ENCODE measurements around the gene TUBA4A.

DNA sequence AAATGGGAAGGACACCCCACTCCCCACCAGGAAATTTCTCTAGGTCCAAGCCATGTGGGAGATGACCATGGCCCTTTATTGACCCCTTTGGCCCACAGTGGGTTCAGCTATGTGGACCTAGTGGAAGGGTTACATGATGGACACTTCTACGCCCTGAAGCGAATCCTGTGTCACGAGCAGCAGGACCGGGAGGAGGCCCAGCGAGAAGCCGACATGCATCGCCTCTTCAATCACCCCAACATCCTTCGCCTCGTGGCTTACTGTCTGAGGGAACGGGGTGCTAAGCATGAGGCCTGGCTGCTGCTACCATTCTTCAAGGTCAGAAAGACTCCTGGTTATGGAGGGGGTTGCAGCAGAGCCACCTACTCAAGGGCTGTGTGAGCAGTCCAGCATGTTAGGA lies 7.2 kb downstream of the TUBA4A start:
- TF ChIP-seq EZH2 (IDR thresholded peaks at IDR 0.05) (no peak), EZH2phosphoT487 (IDR thresholded peaks at IDR 0.05) (no peak)
- TF ChIP-seq, protein P1, sequence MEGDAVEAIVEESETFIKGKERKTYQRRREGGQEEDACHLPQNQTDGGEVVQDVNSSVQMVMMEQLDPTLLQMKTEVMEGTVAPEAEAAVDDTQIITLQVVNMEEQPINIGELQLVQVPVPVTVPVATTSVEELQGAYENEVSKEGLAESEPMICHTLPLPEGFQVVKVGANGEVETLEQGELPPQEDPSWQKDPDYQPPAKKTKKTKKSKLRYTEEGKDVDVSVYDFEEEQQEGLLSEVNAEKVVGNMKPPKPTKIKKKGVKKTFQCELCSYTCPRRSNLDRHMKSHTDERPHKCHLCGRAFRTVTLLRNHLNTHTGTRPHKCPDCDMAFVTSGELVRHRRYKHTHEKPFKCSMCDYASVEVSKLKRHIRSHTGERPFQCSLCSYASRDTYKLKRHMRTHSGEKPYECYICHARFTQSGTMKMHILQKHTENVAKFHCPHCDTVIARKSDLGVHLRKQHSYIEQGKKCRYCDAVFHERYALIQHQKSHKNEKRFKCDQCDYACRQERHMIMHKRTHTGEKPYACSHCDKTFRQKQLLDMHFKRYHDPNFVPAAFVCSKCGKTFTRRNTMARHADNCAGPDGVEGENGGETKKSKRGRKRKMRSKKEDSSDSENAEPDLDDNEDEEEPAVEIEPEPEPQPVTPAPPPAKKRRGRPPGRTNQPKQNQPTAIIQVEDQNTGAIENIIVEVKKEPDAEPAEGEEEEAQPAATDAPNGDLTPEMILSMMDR (IDR thresholded peaks at IDR 0.05): no peak
